ENCODE measurements around the gene ITPR2.
"Not testable (repeated sequence)": the region's sequence is repeated elsewhere in the genome, so short reads cannot be mapped to it uniquely, and the experiment has no call there.

ITPR2 gene

GRCh38 chr12:26767116-26767515 is 65.9 kb downstream of the ITPR2 start:
- in situ Hi-C loops (cut with MboI; ENCODE audit: low sequenced_read_pairs): no loop called here

- in situ Hi-C loops (cut with MboI; ENCODE audit: low sequenced_read_pairs): no loop called here
Observed at GRCh38 chr12:26762186-26762585, 70.8 kb downstream of the ITPR2 start.

GRCh38 chr12:26761775-26762174 is 71.2 kb downstream of the ITPR2 start:
- in situ Hi-C loops (cut with MboI; ENCODE audit: low sequenced_read_pairs): no loop called here

GRCh38 chr12:26760657-26761293 is 72.2 kb downstream of the ITPR2 start:
- in situ Hi-C loops (cut with MboI; ENCODE audit: low sequenced_read_pairs): no loop called here

GRCh38 chr12:26755362-26755761 is 77.6 kb downstream of the ITPR2 start:
- in situ Hi-C loops (cut with MboI; ENCODE audit: low sequenced_read_pairs): not testable (repeated sequence)

- in situ Hi-C loops (cut with MboI; ENCODE audit: low sequenced_read_pairs): no loop called here
Observed at GRCh38 chr12:26754148-26754547, 78.8 kb downstream of the ITPR2 start.

- in situ Hi-C loops (cut with MboI; ENCODE audit: low sequenced_read_pairs): no loop called here
Observed at GRCh38 chr12:26751179-26751578, 81.8 kb downstream of the ITPR2 start.

GRCh38 chr12:26750531-26751175 is 82.3 kb downstream of the ITPR2 start:
- in situ Hi-C loops (cut with MboI; ENCODE audit: low sequenced_read_pairs): no loop called here

- in situ Hi-C loops (cut with MboI; ENCODE audit: low sequenced_read_pairs): no loop called here
Observed at GRCh38 chr12:26749781-26750180, 83.2 kb downstream of the ITPR2 start.

GRCh38 chr12:26748741-26749431 is 84.1 kb downstream of the ITPR2 start:
- in situ Hi-C loops (cut with MboI; ENCODE audit: low sequenced_read_pairs): no loop called here

- in situ Hi-C loops (cut with MboI; ENCODE audit: low sequenced_read_pairs): no loop called here
Observed at GRCh38 chr12:26748412-26748740, 84.6 kb downstream of the ITPR2 start.

- in situ Hi-C loops (cut with MboI; ENCODE audit: low sequenced_read_pairs): no loop called here
Observed at GRCh38 chr12:26746121-26746714, 86.8 kb downstream of the ITPR2 start.

- in situ Hi-C loops (cut with MboI; ENCODE audit: low sequenced_read_pairs): no loop called here
Observed at GRCh38 chr12:26744697-26745440, 88.1 kb downstream of the ITPR2 start.

GRCh38 chr12:26744042-26744626 is 88.9 kb downstream of the ITPR2 start:
- in situ Hi-C loops (cut with MboI; ENCODE audit: low sequenced_read_pairs): no loop called here

- in situ Hi-C loops (cut with MboI; ENCODE audit: low sequenced_read_pairs): no loop called here
Observed at GRCh38 chr12:26741584-26742227, 91.3 kb downstream of the ITPR2 start.

GRCh38 chr12:26740991-26741390 is 92.0 kb downstream of the ITPR2 start:
- in situ Hi-C loops (cut with MboI; ENCODE audit: low sequenced_read_pairs): no loop called here

- in situ Hi-C loops (cut with MboI; ENCODE audit: low sequenced_read_pairs): no loop called here
Observed at GRCh38 chr12:26740348-26740747, 92.6 kb downstream of the ITPR2 start.

- in situ Hi-C loops (cut with MboI; ENCODE audit: low sequenced_read_pairs): no loop called here
Observed at GRCh38 chr12:26737487-26738030, 95.4 kb downstream of the ITPR2 start.

- in situ Hi-C loops (cut with MboI; ENCODE audit: low sequenced_read_pairs): no loop called here
Observed at GRCh38 chr12:26736563-26737486, 96.2 kb downstream of the ITPR2 start.
